OCI-LY1 (cell line): ENCODE measurements around the gene ANKDD1B.

Experiments used
- H2AFZ ChIP-seq: fragments of 200-600 bp; sonication (generic), shearing (Covaris generic); 2 replicates; pipeline ENCODE4 v1.6.0; 2014; ENCODE audit warnings: antibody characterized with exemption, mild to moderate bottlenecking, low read length
- H3F3A ChIP-seq: fragments of 200-600 bp; sonication (generic), shearing (Covaris generic); 2 replicates; pipeline ENCODE4 v1.6.0; 2014; ENCODE audit warnings: mild to moderate bottlenecking, antibody characterized with exemption, low read length, moderate library complexity; ENCODE audit not compliant: insufficient read depth
- H3K27ac ChIP-seq: fragments of 200-600 bp; sonication (generic); 2 replicates; pipeline ENCODE4 v1.5.1; 2014; ENCODE audit warnings: low read length, mixed run types, mild to moderate bottlenecking, low read depth; ENCODE audit not compliant: poor library complexity, severe bottlenecking
- H3K27me3 ChIP-seq: fragments of 200-600 bp; sonication (generic); 2 replicates; pipeline ENCODE4 v1.6.0; 2014; ENCODE audit warnings: antibody characterized with exemption, mild to moderate bottlenecking, low read length, moderate library complexity; ENCODE audit not compliant: insufficient read depth
- H3K36me3 ChIP-seq: fragments of 200-600 bp; sonication (generic); 2 replicates; pipeline ENCODE4 v1.6.1; 2014; ENCODE audit warnings: mild to moderate bottlenecking, antibody characterized with exemption, low read length, moderate library complexity, mixed read lengths; ENCODE audit not compliant: insufficient read depth
- H3K4me1 ChIP-seq: fragments of 200-600 bp; sonication (generic); 2 replicates; pipeline ENCODE4 v1.5.1; 2014; ENCODE audit warnings: mild to moderate bottlenecking, low read length, moderate library complexity; ENCODE audit not compliant: insufficient read depth, severe bottlenecking
- H3K4me2 ChIP-seq: fragments of 200-600 bp; sonication (generic), shearing (Covaris generic); 2 replicates; pipeline ENCODE4 v1.6.1; 2014; ENCODE audit warnings: low read length
- H3K4me3 ChIP-seq: fragments of 200-600 bp; sonication (generic); 2 replicates; pipeline ENCODE4 v1.5.1; 2014; ENCODE audit warnings: low read length, low read depth, mild to moderate bottlenecking, mixed read lengths; ENCODE audit not compliant: poor library complexity, severe bottlenecking
- H3K79me2 ChIP-seq: fragments of 200-600 bp; shearing (Covaris generic); 2 replicates; pipeline ENCODE4 v1.6.1; 2016; ENCODE audit warnings: mixed run types, low read length, mixed read lengths; ENCODE audit not compliant: insufficient read depth
- H3K9ac ChIP-seq: fragments of 200-600 bp; sonication (generic), shearing (Covaris generic); 2 replicates; pipeline ENCODE4 v1.6.1; 2014; ENCODE audit warnings: mild to moderate bottlenecking, low read length, mixed read lengths
- H3K9me2 ChIP-seq: fragments of 200-600 bp; sonication (generic), shearing (Covaris generic); 2 replicates; pipeline ENCODE4 v1.6.1; 2014; ENCODE audit warnings: low read depth, mild to moderate bottlenecking, low read length, mixed read lengths
- H3K9me3 ChIP-seq: fragments of 200-600 bp; shearing (Covaris generic); 2 replicates; pipeline ENCODE4 v1.6.1; 2014; ENCODE audit warnings: low read length, mixed read lengths
- H4K20me1 ChIP-seq: fragments of 200-600 bp; sonication (generic), shearing (Covaris generic); 2 replicates; pipeline ENCODE4 v1.6.0; 2016; ENCODE audit warnings: mild to moderate bottlenecking, low read length; ENCODE audit not compliant: insufficient read depth
- EZH2 ChIP-seq: fragments of 200-600 bp; sonication (generic), shearing (Covaris generic); IDR thresholded peaks from 2 replicates; pipeline ENCODE4 v1.8.0; 2017; ENCODE audit warnings: borderline replicate concordance, mixed run types, mild to moderate bottlenecking, antibody characterized with exemption, low read length, moderate library complexity, mixed read lengths
- TF ChIP-seq, protein P1 (sequence below): fragments of 200-600 bp; sonication (generic), shearing (Covaris generic); IDR thresholded peaks from 2 replicates; pipeline ENCODE4 v1.5.1; 2017; ENCODE audit warnings: mild to moderate bottlenecking, antibody characterized with exemption, low read length, moderate library complexity, mixed read lengths

ANKDD1B gene

DNA sequence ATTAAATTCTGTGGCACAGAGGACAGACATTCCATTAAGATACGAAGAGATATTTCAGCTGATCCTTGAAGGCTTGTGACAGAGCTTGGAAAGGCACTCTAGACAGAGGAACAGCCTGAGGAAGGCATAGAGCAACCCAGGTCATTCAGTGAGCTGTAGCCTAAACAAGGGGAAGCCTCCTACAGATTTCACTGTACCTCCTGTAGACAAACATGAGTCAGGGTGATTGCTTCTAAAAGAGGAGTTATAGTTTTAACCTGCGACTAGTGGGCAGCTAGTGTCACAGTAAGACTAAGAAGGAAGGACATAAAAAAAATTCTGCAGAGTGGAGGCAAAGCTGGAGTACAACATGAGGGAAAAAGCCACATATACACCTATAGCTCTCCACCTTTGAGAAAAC lies 43.5 kb upstream of the ANKDD1B start:
- Histone ChIP-seq H3K4me2 (no peak overlapping the region), H3K9me3 (no peaks in the 10 kb centered on the region), H3K4me1 (peaks cover 33% of the 10 kb centered on the region), H3K79me2 (no peaks in the 10 kb centered on the region), H3K27ac (peak overlapping the region; percentile 11), H4K20me1 (no peaks in the 10 kb centered on the region), H2AFZ (no peak overlapping the region), H3K9ac (no peak overlapping the region), H3K4me3 (no peak overlapping the region), H3K36me3 (peaks cover 4% of the 10 kb centered on the region; the same call in 1 of the 2 replicates), H3K9me2 (no peaks in the 10 kb centered on the region; the same call in 1 of the 2 replicates), H3K27me3 (no peaks in the 10 kb centered on the region), H3F3A (no peaks in the 10 kb centered on the region; the same call in 1 of the 2 replicates)
- TF ChIP-seq, protein P1, sequence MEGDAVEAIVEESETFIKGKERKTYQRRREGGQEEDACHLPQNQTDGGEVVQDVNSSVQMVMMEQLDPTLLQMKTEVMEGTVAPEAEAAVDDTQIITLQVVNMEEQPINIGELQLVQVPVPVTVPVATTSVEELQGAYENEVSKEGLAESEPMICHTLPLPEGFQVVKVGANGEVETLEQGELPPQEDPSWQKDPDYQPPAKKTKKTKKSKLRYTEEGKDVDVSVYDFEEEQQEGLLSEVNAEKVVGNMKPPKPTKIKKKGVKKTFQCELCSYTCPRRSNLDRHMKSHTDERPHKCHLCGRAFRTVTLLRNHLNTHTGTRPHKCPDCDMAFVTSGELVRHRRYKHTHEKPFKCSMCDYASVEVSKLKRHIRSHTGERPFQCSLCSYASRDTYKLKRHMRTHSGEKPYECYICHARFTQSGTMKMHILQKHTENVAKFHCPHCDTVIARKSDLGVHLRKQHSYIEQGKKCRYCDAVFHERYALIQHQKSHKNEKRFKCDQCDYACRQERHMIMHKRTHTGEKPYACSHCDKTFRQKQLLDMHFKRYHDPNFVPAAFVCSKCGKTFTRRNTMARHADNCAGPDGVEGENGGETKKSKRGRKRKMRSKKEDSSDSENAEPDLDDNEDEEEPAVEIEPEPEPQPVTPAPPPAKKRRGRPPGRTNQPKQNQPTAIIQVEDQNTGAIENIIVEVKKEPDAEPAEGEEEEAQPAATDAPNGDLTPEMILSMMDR, result no peak
- TF ChIP-seq EZH2, result no peak

DNA sequence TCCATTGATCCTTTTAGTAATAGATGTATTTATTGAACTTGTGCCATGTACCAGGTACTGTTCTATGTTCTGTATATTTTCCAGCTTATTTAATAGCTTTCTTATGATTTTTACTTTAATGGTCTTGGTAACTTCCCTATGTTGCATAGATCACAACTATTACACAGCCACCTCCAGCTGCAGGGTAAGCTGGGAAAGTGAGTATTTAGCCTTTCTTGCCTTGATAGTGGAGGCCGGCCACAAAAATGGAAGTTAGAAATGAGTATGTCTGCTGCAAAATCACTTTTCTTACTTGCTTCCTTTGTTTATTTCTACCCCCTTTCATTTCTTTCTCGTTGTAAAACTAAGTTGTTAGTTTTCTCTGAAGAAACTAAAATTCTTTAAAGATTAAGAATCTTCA lies 43.1 kb upstream of the ANKDD1B start:
- H2AFZ ChIP-seq, result no peak overlapping the region
- H3K4me3 ChIP-seq, result no peak overlapping the region
- peaks cover 4% of the 10 kb centered on the region; the same call in 1 of the 2 replicates for H3K36me3 ChIP-seq
- H4K20me1 ChIP-seq, result no peaks in the 10 kb centered on the region
- no peak overlapping the region for H3K9ac ChIP-seq
- H3K4me2 ChIP-seq, result no peak overlapping the region
- H3K9me2 ChIP-seq, result no peaks in the 10 kb centered on the region; the same call in 1 of the 2 replicates
- TF ChIP-seq, protein P1, result no peak
- no peak for TF ChIP-seq EZH2
- no peaks in the 10 kb centered on the region for H3K79me2 ChIP-seq
- no peaks in the 10 kb centered on the region for H3K27me3 ChIP-seq
- H3K27ac ChIP-seq, result peak overlapping the region; percentile 11
- no peaks in the 10 kb centered on the region for H3K9me3 ChIP-seq
- no peaks in the 10 kb centered on the region; the same call in 1 of the 2 replicates for H3F3A ChIP-seq
- H3K4me1 ChIP-seq, result peaks cover 33% of the 10 kb centered on the region

DNA sequence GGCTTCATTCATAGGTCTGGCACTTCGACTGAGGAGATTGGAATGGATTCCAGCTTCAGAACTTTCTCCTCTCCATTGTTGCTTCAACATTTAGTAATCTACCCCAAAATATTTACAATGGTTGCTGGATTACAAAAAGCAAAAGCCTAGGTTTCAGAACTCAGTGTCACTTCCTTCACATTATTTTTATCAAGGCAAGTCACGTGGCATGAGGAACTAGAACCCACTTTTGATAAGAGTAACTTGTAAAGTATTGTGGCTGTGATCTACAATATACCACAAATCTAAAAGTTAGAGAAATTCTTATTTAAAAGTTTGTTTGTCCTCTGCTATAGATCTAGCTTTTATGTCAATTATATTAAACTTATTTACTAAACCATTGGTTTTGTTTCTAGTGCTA lies 39.7 kb upstream of the ANKDD1B start:
- Histone ChIP-seq H3K27ac (no peak overlapping the region), H3K9ac (no peak overlapping the region), H3K4me1 (peaks cover 58% of the 10 kb centered on the region), H3K4me2 (no peak overlapping the region), H4K20me1 (no peaks in the 10 kb centered on the region), H3K27me3 (no peaks in the 10 kb centered on the region), H3K36me3 (peaks cover 3% of the 10 kb centered on the region; the same call in 1 of the 2 replicates), H3K4me3 (no peak overlapping the region), H3F3A (no peaks in the 10 kb centered on the region; the same call in 1 of the 2 replicates), H3K79me2 (no peaks in the 10 kb centered on the region), H2AFZ (no peak overlapping the region), H3K9me2 (no peaks in the 10 kb centered on the region; the same call in 1 of the 2 replicates), H3K9me3 (no peaks in the 10 kb centered on the region)
- TF ChIP-seq, protein P1, result no peak
- TF ChIP-seq EZH2, result no peak
